ENCODE measurements around the gene DRAXIN.

- TF ChIP-seq TEAD4 (IDR thresholded peaks at IDR 0.05; ENCODE audit: borderline replicate concordance, insufficient read depth) (no peak), JUND (IDR thresholded peaks at IDR 0.05) (no peak), CHD2 (IDR thresholded peaks at IDR 0.05; ENCODE audit: low read length, partially characterized antibody) (no peak), CTCF (IDR thresholded peaks at IDR 0.05) (no peak), POLR2AphosphoS5 (IDR thresholded peaks at IDR 0.05; ENCODE audit: low read depth, low read length) (no peak), FOXJ3 (CRISPR knock-in tag; IDR thresholded peaks at IDR 0.05) (no peak), SMC3 (IDR thresholded peaks at IDR 0.05; ENCODE audit: low read depth, low read length) (no peak), IRF3 (IDR thresholded peaks at IDR 0.05; ENCODE audit: low read depth, low read length) (no peak)
Measured at GRCh38 chr1:11768821-11769220, 77.3 kb downstream of the DRAXIN start.

Data from SK-N-SH (cell line).